Cardiac muscle cell (in vitro differentiated cells and primary cell): ENCODE results near the gene PPM1J. TPM values are rescaled to one million over a fixed set of nuclear protein-coding genes. Genes with fewer than 3 reads are reported as not detected.
A peak's percentile ranks its signal among the peaks of the same experiment; 100 is the strongest.

Experiments
- DNase-seq, 2 donors: peaks; one replicate each; pipeline versions ENCODE4 v3.0.0 to v3.0.0-alpha.2; 2010 to 2017; ENCODE audit warnings: low read depth in 1 of 2, low spot score in 1 of 2
- H3K27ac ChIP-seq: fragments of 200-600 bp; sonication (generic); 2 replicates; pipeline ENCODE4 v1.5.1; 2016
- H3K27me3 ChIP-seq: fragments of 200-600 bp; sonication (generic); 2 replicates; pipeline ENCODE4 v1.6.0; 2016; ENCODE audit warnings: control low read depth
- H3K36me3 ChIP-seq: fragments of 200-600 bp; sonication (generic); 2 replicates; pipeline ENCODE4 v1.5.1; 2016; ENCODE audit warnings: control low read depth
- H3K4me1 ChIP-seq: fragments of 200-600 bp; sonication (generic); 2 replicates; pipeline ENCODE4 v1.8.1; 2017; ENCODE audit warnings: low read depth, mild to moderate bottlenecking, mixed run types
- H3K4me3 ChIP-seq: fragments of 200-600 bp; sonication (generic); 2 replicates; pipeline ENCODE4 v1.5.1; 2016; ENCODE audit warnings: mild to moderate bottlenecking
- H3K9me3 ChIP-seq: fragments of 200-600 bp; sonication (generic); 2 replicates; pipeline ENCODE4 v1.5.1; 2017; ENCODE audit warnings: low read depth, mild to moderate bottlenecking, control low read depth
- CTCF ChIP-seq: IDR thresholded peaks from 2 replicates; pipeline ENCODE4 v1.5.1; 2012; ENCODE audit warnings: low read depth, mild to moderate bottlenecking, low read length
- polyA plus RNA-seq: library from polyadenylated mRNA; unstranded; fragments of >200 nt; fragmentation: Nextera tagmentation; extraction: Ambion mirVana; gene quantifications from 2 replicates; pipeline ENCODE4 v1.2.1, GENCODE V29; 2016
- total RNA-seq: library from RNA; depleted of rRNA; stranded (reverse); fragments of >200 nt; gene quantifications from 2 replicates; pipeline ENCODE4 v1.2.3, GENCODE V29; 2016

The PPM1J gene
- total and polyA plus RNA-seq, 2 experiments from 2014 or later, result 20.1 to 21.9 TPM

DNA sequence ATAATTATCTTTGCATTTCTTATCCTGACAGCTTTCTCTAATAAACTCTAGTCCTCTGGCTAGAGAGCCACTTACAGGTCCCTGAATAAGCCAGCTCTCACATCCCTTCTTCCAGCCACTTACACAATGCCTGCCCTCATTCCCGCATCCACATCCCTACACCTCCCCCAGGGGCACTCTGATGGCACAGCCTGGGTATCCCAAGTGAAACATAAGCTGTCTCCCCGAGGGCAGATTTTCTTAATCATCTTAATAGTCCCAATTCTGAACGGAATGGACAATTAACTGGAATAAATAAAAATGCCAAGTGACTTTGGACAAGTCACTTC is 13.1 kb downstream of the PPM1J start:
- Histone ChIP-seq H3K9me3 (no peaks in the 10 kb centered on the region), H3K27me3 (no peaks in the 10 kb centered on the region), H3K36me3 (peaks cover 5% of the 10 kb centered on the region), H3K4me1 (peaks cover 51% of the 10 kb centered on the region), H3K4me3 (no peak overlapping the region), H3K27ac (peak overlapping the region; percentile 91)
- TF ChIP-seq CTCF, result no peak
- DNase-seq, result no peak

DNA sequence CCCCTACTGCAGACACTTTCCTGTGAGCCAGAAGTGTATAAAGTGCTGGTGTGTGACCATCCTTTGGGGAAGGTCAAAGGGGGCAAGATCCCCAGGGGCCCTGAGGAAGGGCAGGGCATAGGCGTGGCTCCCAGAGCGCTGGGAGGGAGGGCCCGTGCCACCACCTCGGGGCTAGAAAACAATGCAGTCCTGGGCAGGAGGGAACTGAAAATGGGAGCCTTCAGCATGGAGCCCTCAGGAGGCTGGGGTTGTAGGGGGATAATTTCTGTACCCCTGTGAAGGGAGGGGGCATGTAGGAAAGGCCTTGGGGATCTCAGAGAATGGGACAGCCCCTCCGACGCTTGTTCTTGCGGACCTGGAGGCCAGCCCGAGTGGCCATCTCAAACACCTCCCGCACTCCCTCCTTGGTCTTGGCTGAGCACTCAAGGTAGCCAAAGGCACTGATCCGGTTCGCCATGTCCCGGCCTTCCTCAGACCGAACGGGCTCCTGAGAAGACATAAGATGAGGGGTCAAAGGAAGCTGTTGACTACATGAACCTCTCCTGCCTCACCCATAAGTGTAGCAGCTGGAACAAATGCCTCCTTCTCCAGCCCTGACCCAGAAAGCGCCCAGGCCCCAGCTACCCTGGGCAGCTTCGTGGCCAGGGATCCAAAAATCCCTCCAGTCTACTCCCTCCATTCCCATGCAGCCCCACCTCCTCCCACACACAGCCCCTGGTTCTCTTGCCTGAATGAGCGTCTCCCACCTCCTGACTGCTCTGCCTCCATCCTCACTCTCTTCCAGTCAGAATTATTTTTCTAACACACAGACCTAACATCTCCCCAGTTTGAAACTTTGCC is 13.7 kb downstream of the PPM1J start:
- Histone ChIP-seq H3K27me3 (no peaks in the 10 kb centered on the region), H3K4me1 (peaks cover 51% of the 10 kb centered on the region), H3K27ac (peak overlapping the region; percentile 91), H3K4me3 (no peak overlapping the region), H3K9me3 (no peaks in the 10 kb centered on the region), H3K36me3 (peaks cover 9% of the 10 kb centered on the region)
- no peak for TF ChIP-seq CTCF
- DNase-seq, result no peak

- H3K9me3 ChIP-seq, result no peaks in the 10 kb centered on the region
- TF ChIP-seq CTCF, result no peak
- no peaks in the 10 kb centered on the region for H3K27me3 ChIP-seq
- no peak overlapping the region for H3K4me3 ChIP-seq
- H3K4me1 ChIP-seq, result peaks cover 46% of the 10 kb centered on the region
- H3K27ac ChIP-seq, result peak overlapping the region; percentile 91
- DNase-seq, result peak; percentile 97
- peaks cover 11% of the 10 kb centered on the region for H3K36me3 ChIP-seq
Observed at GRCh38 chr1:112700290-112701226, 14.6 kb downstream of the PPM1J start.

DNA sequence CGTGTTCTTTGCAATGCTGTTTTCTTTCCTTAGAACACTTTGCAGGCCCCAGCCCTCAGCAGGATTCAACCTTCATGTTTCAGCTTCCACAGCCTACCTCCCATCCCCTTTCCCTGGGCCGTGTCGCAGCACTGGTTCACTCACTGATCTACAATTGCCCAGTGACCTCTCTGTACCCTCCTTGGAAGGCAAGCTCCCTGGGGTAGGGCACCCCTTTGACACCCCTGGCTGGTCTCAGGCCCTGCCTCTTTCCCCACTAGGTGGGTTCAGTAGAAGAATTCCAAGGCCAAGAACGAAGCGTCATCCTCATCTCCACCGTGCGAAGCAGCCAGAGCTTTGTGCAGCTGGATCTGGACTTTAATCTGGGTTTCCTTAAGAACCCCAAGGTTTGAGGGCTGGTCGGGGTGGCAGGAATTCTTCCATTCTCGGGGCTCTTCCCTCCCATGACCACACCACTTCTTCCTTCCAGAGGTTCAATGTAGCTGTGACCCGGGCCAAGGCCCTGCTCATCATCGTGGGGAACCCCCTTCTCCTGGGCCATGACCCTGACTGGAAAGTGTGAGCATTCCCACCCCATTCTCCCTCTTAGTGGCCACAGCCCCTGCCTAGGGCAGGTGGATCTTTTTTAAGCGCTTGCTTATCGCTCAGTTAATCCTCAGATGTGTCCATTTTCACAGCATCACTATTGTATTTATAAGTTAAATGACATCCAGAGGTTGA is 15.5 kb downstream of the PPM1J start:
- no peak for TF ChIP-seq CTCF
- H3K4me3 ChIP-seq, result no peak overlapping the region
- H3K27ac ChIP-seq, result peak overlapping the region; percentile 91
- no peaks in the 10 kb centered on the region for H3K9me3 ChIP-seq
- peaks cover 14% of the 10 kb centered on the region for H3K36me3 ChIP-seq
- no peak for DNase-seq
- H3K4me1 ChIP-seq, result peaks cover 39% of the 10 kb centered on the region
- H3K27me3 ChIP-seq, result no peaks in the 10 kb centered on the region
